ENCODE data around the gene RNLS.

GRCh38 chr10:88474884-88475844 lies 108.0 kb downstream of the RNLS start:
- TF ChIP-seq POLR2A (IDR thresholded peaks at IDR 0.05) (no peak), CTCF (IDR thresholded peaks at IDR 0.05) (no peak)

All from testis (tissue), 2 donors.